ENCODE results near the gene NFKBIA.
"Not testable (repeated sequence)": the region's sequence is repeated elsewhere in the genome, so short reads cannot be mapped to it uniquely, and the experiment has no call there.

The NFKBIA gene, protein sequence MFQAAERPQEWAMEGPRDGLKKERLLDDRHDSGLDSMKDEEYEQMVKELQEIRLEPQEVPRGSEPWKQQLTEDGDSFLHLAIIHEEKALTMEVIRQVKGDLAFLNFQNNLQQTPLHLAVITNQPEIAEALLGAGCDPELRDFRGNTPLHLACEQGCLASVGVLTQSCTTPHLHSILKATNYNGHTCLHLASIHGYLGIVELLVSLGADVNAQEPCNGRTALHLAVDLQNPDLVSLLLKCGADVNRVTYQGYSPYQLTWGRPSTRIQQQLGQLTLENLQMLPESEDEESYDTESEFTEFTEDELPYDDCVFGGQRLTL

DNA sequence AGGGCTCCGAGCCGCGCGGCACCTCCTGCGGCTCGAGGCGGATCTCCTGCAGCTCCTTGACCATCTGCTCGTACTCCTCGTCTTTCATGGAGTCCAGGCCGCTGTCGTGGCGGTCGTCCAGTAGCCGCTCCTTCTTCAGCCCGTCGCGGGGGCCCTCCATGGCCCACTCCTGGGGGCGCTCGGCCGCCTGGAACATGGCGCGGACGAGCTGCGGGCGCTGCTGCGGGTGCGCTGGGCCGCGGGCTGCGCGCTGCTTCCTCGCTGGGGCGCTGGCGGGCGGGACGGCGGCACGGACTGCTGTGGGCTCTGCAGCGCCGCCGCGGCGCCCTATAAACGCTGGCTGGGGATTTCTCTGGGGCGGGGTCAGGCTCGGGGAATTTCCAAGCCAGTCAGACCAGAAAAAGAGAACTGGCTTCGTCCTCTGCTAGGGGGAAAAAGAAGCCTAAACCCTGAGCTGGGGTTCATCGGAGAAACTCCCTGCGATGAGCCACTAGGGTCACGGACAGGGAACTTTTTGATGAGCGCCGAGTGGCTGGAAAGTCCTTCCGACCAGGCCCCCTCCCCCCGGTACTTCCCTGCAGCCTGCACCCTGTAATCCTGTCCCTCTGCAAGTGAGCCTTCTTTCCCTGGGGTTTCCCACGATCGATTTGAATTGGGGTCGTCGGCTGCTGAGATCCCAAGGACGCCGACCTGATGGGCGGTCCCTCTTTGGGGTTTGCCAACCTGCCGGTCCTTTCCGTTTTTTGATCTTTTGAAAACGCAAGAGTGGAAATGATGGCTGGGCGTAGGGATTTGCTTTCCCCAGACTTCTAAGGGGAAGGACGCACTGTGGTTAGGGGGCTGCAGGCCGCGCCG, at the start of gene NFKBIA:
Gene NFKBIA, minus strand, starts transcription at position 301 of the 855 bp plus-strand sequence. Its CDS starts 105 bp downstream, at position 196.
- DNase-seq: peak; percentile 69 to 80

DNA sequence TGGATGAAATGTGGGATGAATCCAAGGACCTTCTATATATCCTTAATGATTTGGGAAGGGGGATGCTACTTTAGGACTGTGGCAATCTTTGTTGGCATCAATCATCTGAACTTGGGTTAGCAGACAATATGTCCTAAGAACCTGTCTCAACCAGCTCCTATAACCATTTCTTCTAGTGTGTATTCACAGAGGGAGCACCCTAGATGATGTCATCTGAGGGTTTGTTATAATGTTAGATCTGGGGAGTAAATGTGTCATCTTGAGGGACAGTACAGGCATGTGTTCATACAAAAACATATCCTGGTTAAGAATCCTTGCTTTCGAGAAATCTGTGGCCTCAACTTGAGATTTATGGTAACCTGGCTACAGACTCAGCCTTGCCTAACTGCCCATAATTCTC, 41.9 kb upstream of the NFKBIA start:
- no peak for DNase-seq

DNA sequence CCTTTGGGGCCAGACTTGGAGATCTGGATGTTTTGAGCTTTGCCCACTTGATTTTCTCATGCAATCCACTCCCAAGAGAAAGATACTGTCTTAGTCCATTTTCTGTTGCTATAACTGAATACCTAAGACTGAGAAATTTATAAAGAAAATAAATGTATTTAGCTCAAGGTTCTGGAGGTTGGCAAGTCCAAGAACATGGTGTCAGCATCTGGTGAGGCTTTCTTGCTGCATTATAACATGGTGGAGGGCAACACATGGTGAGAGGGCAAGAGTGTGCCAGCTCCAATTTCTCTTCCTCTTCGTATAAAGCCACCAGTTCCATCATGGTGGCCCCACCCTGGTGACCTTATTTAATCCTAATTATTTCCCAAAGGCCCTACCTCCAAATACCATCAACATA, 39.6 kb upstream of the NFKBIA start:
- DNase-seq: no peak

GRCh38 chr14:35441160-35441559, 36.6 kb upstream of the NFKBIA start:
- DNase-seq: no peak

DNA sequence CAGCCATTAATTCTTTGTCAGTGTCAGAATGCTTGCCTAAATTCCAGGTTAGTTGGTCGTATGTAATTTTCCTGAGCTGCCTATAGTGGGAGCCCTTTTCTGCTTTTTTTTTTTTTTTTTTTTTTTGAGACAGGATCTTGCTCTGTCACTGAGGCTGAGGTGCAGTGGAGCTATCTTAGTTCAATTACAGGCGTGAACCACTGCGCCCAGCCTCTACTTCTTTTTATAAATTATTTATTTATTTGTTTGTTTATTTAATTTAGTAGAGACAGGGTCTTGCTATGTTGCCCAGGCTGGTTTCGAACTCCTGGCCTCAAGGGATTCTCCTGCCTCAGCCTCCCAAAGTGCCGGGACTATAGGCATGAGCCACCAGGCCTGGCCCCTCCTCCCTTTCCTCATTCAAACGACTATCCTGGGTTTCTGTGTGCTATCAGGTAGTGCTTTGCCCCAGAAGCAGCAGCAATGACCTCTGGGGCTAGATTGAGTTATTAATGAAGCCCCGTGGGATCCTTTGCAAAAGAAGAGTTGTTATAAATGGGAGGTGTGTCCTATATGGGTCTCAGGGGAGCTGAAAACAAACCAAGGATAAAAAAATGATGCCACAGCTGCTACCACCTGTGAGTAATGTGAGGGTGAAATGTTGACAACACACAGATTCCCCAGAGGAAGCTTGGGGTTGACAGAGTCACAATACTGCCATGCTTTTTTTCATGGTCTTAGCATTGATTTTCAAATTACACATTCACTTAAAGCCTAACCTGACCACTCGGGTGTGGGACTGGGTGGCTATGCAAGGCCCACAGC, 34.6 kb upstream of the NFKBIA start:
- DNase-seq: no peak

DNA sequence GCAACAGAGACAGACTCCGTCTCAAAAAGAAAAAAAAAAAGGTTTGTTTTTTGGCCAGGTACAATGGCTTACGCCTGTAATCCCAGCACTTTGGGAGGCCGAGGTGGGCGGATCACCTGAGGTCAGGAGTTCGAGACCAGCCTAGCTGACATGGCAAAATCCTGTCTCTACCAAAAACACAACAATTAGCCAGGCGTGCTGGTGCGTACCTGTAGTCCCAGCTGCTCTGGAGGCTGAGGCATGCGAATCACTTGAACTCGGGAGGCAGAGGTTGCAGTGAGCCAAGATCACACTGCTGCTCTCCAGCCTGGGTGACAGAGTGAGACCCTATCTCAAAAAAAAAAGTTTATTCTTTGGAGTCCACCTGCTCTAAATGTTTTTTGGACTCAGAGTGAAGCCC, 33.9 kb upstream of the NFKBIA start:
- not testable (repeated sequence) for DNase-seq

DNA sequence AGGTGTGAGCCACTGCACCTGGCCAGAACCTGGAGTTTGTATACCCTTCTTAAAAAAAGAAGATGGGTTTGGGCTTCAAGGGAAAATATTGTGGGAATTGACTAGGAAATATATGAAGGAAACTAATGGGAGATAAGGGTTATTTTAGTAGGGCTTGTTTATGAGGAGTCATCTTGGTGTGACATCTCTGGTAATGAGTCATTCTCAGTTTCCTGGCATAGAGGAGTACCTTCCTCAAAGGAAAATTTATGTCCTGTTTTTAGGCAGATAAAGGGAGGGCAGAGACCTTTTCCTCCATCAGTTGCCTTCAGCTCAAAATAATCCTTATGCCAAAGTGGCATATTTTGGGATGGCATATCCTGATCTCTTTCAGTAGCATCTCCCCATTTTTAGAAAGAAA, 30.6 kb upstream of the NFKBIA start:
- DNase-seq: no peak

DNA sequence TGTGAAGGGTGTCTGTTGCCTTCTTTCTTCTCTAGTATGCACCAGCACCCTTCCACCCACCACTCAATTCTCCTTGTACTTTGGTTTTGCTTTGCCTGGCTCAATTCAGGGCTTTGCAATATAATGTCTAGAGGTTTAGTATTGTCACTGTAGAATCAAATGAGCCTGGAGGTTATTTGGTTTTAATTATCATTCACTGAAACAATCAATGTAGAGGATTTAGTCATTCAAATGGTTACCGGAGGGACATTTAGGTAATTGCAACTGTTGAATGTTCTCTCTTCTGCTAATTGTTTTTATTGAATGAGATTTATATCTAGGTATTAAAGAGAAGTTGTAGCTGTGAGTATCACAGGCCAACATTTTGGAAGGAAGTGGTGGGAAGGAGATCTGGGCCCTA, 29.3 kb upstream of the NFKBIA start:
- no peak for DNase-seq

- DNase-seq: no peak
Measured at GRCh38 chr14:35430459-35431199, 26.1 kb upstream of the NFKBIA start.

GRCh38 chr14:35429951-35430350, 25.4 kb upstream of the NFKBIA start:
- DNase-seq: no peak

DNA sequence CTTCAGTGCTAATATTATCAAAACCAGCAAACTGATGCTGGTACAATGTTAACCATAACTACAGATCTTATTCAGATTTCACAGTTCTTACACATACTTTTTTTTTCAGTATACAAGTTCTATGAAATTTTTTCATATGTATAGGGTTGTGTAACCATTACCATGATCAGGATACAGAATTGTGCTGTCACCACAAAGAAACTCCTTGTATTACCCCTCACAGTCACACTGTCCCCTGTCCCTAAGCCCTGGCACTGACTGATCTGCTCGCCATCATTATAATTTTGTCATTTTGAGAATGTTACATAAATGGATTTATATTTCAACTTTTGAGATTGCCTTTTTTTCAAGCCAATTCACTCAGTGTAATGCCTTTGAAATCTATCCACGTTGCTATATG, 21.3 kb upstream of the NFKBIA start:
- DNase-seq: no peak

- DNase-seq: no peak
Measured at GRCh38 chr14:35423621-35424020, 19.1 kb upstream of the NFKBIA start.

DNA sequence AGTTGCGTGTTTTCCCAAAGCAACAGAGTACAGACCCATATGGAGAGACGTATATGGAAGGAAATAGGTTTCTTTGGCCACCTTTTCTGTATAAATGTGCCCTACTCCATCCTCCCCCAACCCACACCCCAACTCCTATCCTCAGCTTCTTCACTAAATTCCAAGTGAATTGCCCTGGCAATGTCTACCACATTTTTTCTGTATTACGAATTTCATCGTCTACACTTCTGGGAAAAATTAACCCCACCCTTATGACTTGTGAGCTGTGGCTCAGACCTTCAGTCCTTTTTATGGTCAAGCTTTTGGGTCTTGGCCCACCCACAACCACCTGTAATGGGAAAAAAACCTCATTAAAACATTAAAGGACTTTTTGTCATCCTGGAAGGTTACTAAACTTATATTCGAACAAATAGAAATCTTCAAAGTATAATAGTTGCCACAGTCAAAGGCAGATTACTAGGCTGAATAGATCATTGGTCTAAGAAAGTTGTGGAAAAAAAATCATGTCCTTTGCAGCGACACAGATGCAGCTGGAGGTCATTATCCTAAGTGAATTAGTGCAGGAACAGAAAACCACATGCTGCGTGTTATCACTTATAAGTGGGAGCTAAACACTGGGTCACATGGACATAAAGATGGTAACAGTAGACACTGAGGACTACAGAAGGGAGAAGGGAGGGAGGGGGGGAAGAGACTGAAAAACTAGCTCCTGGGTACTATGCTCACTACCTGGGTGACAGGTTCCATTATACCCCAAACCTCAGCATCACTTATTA, 15.7 kb upstream of the NFKBIA start:
- no peak for DNase-seq

- no peak for DNase-seq
Measured at GRCh38 chr14:35419429-35419841, 14.9 kb upstream of the NFKBIA start.

DNA sequence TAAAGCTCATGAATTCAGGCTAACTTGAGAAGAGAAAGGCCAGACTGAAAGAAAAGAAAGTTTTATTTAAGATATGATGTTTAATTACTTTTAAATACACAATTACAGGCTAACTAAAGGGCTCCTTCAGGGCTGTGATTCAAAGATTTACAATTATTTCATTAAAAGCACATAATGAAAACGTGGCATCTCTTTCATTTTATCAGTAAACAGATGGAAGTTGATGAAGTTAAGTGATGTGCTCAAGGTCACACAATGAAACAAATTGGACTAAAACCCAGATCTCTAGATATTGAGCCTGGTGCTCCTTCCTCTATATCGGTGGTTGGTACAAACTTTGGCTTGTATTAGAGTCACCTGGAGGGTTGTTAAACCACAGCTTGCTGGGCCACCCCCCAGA, 13.5 kb upstream of the NFKBIA start:
- DNase-seq: no peak

- DNase-seq: no peak
Measured at GRCh38 chr14:35416108-35416750, 11.7 kb upstream of the NFKBIA start.

GRCh38 chr14:35414365-35414764, 9.8 kb upstream of the NFKBIA start:
- no peak for DNase-seq

DNA sequence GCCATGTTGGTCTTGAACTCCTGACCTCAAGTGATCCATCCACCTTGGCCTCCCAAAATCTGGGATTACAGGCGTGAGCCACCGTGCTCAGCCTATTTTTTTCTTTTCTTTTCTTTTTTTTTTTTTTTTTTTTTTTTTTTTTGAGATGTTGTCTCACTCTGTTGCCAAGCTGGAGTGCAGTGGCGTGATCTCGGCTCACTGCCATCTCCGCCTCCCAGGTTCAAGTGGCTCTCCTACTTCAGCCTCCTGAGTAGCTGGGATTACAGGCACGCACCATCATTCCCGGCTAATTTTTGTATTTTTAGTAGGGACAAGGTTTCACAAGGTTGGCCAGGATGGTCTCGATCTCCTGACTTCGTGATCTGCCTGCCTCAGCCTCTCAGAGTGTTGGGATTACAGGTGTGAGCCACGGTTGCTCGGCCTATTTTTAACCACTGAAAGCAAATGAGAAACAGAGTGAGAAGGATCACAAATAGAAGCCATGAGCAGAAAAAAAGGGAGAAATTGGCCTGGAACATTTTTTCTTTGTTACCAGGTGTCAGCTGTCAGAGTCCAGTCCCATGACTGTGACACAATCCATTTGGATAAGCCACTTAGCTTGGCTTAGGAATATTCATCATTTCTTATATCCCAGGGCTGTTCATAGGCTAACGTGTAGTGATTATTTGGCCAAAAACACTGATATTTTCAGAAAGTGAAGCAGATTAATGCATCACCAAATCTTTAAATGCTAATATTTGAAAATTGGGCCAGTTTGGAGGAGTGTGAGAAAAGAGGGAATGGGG, 7.9 kb upstream of the NFKBIA start:
- no peak for DNase-seq

DNA sequence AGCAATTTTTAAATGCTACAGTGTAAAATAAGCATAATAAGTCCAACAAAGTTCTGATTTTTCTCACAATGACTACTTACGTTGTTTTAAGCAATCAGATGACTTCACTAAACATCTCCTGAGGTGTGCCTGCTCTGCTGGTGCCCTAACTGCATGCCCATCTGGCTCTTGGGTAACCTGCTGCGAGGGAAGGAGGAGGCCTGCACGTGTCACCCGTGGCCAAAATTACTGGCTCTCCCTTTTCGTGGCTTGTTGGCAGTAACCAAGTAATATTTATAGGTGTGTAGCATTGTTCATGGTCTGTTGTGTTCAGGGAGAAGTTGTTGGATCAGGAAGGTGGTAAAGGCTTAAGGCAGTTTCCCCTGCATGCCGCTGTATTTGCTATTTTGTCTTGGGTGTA, 6.3 kb upstream of the NFKBIA start:
- no peak for DNase-seq

DNA sequence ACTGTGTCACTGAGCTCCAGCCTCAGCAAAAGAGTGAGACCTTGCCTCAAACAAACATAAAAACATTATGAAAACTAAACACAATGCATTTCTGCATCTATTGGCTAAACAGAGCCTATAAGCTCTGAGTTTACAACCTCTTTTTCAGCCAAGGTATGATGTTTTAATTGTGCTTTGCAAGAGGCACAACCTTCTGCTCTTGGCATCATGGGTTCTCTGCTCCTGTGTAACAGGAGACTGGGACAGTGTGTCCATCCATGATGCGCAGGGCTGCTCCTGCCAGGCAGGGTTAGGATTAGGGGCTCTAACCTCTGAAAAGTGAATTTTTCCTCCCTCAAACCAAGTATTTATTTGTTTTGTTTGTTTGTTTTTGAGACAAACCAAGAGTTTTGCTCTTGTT, 5.0 kb upstream of the NFKBIA start:
- no peak for DNase-seq

DNA sequence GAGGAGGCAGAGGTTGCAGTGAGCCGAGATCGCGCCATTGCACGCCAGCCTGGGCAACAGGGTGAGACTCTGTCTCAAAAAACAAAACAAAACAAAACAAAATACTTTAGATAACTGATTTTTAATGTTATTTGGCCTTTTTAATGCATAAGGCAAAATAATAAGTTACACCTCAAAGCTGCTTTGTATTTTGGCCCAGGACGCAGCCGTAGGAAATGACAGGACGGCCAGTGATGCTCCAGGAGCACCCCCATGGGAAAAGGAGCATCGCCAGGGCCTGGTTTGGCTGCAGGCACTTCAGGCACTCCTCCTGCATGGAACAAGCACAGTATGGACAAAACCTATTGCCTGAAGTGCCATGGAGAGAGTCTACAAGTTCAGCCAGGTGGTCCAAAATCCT, 3.5 kb upstream of the NFKBIA start:
- no peak for DNase-seq

Data from NCI-H2081 (cell line).